Neuron (in vitro differentiated cells): Measurements from ENCODE around the gene P4HA2.

Source experiments
- H2AFZ ChIP-seq: one replicate; pipeline ENCODE4 v1.6.1; 2013; ENCODE audit warnings: low read depth, mild to moderate bottlenecking, inconsistent platforms, low read length, moderate library complexity
- H3K27me3 ChIP-seq: one replicate; pipeline ENCODE4 v1.6.1; 2013; ENCODE audit warnings: low read length; ENCODE audit not compliant: insufficient read depth
- H3K36me3 ChIP-seq: one replicate; pipeline ENCODE4 v1.6.1; 2013; ENCODE audit warnings: low read length; ENCODE audit not compliant: insufficient read depth
- H3K4me1 ChIP-seq: one replicate; pipeline ENCODE4 v1.6.1; 2013; ENCODE audit warnings: low read length; ENCODE audit not compliant: insufficient read depth
- H3K4me3 ChIP-seq: 2 replicates; pipeline ENCODE4 v1.5.1; 2013; ENCODE audit warnings: mild to moderate bottlenecking, low read length, moderate library complexity
- H3K9me3 ChIP-seq: one replicate; pipeline ENCODE4 v1.6.1; 2013; ENCODE audit warnings: low read length

The P4HA2 gene

GRCh38 chr5:132143148-132143547 is 84.5 kb downstream of the P4HA2 start:
- no peak overlapping the region for H3K4me3 ChIP-seq
- H2AFZ ChIP-seq, result no peak overlapping the region
- H3K4me1 ChIP-seq, result no peaks in the 10 kb centered on the region
- H3K9me3 ChIP-seq, result no peaks in the 10 kb centered on the region
- no peaks in the 10 kb centered on the region for H3K36me3 ChIP-seq
- no peaks in the 10 kb centered on the region for H3K27me3 ChIP-seq

- H3K9me3 ChIP-seq, result no peaks in the 10 kb centered on the region
- no peaks in the 10 kb centered on the region for H3K4me1 ChIP-seq
- H3K36me3 ChIP-seq, result no peaks in the 10 kb centered on the region
- no peak overlapping the region for H3K4me3 ChIP-seq
- no peaks in the 10 kb centered on the region for H3K27me3 ChIP-seq
- no peak overlapping the region for H2AFZ ChIP-seq
Observed at GRCh38 chr5:132142459-132142858, 85.2 kb downstream of the P4HA2 start.
